Body of pancreas (tissue), 4 donors: ENCODE measurements around the gene ST8SIA3.

Experiments
- POLR2A ChIP-seq, 3 donors: fragments of 450-650 bp; IDR thresholded peaks; one replicate each; pipeline ENCODE4 v1.6.1; 2016; ENCODE audit warnings: antibody characterized with exemption in 3 of 3, mild to moderate bottlenecking in 2 of 3
- TF ChIP-seq, protein P1 (sequence below), 7 experiments: fragments of 450-650 bp in 4 of 7; fragments of 200-600 bp in 3 of 7; sonication (generic) in 3 of 7; IDR thresholded peaks; one replicate each; pipeline ENCODE4 v1.5.1; 2016 to 2019; ENCODE audit warnings: antibody characterized with exemption in 7 of 7

- TF ChIP-seq POLR2A (IDR thresholded peaks at IDR 0.05) = no peak
- TF ChIP-seq, protein P1, sequence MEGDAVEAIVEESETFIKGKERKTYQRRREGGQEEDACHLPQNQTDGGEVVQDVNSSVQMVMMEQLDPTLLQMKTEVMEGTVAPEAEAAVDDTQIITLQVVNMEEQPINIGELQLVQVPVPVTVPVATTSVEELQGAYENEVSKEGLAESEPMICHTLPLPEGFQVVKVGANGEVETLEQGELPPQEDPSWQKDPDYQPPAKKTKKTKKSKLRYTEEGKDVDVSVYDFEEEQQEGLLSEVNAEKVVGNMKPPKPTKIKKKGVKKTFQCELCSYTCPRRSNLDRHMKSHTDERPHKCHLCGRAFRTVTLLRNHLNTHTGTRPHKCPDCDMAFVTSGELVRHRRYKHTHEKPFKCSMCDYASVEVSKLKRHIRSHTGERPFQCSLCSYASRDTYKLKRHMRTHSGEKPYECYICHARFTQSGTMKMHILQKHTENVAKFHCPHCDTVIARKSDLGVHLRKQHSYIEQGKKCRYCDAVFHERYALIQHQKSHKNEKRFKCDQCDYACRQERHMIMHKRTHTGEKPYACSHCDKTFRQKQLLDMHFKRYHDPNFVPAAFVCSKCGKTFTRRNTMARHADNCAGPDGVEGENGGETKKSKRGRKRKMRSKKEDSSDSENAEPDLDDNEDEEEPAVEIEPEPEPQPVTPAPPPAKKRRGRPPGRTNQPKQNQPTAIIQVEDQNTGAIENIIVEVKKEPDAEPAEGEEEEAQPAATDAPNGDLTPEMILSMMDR (IDR thresholded peaks at IDR 0.05) = no peak
Observed at GRCh38 chr18:57389271-57389670, 36.9 kb downstream of the ST8SIA3 start.
